ENCODE measurements around the gene RSPO3.

Gene RSPO3

GRCh38 chr6:127215931-127216330 is 97.5 kb downstream of the RSPO3 start:
- no peak for ATAC-seq
- TF ChIP-seq ZNF8 (CRISPR knock-in tag; IDR thresholded peaks at IDR 0.05) (no peak), ESRRG (CRISPR knock-in tag; IDR thresholded peaks at IDR 0.05) (no peak), TCF4 (CRISPR knock-in tag; IDR thresholded peaks at IDR 0.05; ENCODE audit: borderline replicate concordance) (no peak), ZC3H10 (CRISPR knock-in tag; IDR thresholded peaks at IDR 0.05) (no peak), POU6F1 (CRISPR knock-in tag; IDR thresholded peaks at IDR 0.05; ENCODE audit: borderline replicate concordance, low read depth) (no peak), ZFP3 (CRISPR knock-in tag; IDR thresholded peaks at IDR 0.05) (no peak), BACH2 (CRISPR knock-in tag; IDR thresholded peaks at IDR 0.05; ENCODE audit: borderline replicate concordance) (no peak), ZNF565 (CRISPR knock-in tag; conservative IDR thresholded peaks at IDR 0.05; ENCODE audit: low read depth) (no peak), ARNTL (CRISPR knock-in tag; IDR thresholded peaks at IDR 0.05; ENCODE audit: borderline replicate concordance, low read depth) (no peak), TOX (CRISPR knock-in tag; IDR thresholded peaks at IDR 0.05; ENCODE audit: borderline replicate concordance) (no peak), PPARA (CRISPR knock-in tag; IDR thresholded peaks at IDR 0.05; ENCODE audit: borderline replicate concordance) (no peak), ZFP30 (CRISPR knock-in tag; IDR thresholded peaks at IDR 0.05) (no peak), ISL1 (CRISPR knock-in tag; IDR thresholded peaks at IDR 0.05) (no peak)

- TF ChIP-seq ZNF70 (CRISPR knock-in tag; IDR thresholded peaks at IDR 0.05), result no peak
- no peak for ATAC-seq
Measured at GRCh38 chr6:127216810-127217789, 98.6 kb downstream of the RSPO3 start.

GRCh38 chr6:127219869-127220268 is 101.4 kb downstream of the RSPO3 start:
- no peak for TF ChIP-seq ISL1 (CRISPR knock-in tag; IDR thresholded peaks at IDR 0.05)
- TF ChIP-seq ZNF70 (CRISPR knock-in tag; IDR thresholded peaks at IDR 0.05), result no peak
- TF ChIP-seq PATZ1 (CRISPR knock-in tag; IDR thresholded peaks at IDR 0.05; ENCODE audit: borderline replicate concordance), result no peak
- TF ChIP-seq ESRRG (CRISPR knock-in tag; IDR thresholded peaks at IDR 0.05), result no peak
- TF ChIP-seq ZFP30 (CRISPR knock-in tag; IDR thresholded peaks at IDR 0.05), result no peak
- TF ChIP-seq ARNTL (CRISPR knock-in tag; IDR thresholded peaks at IDR 0.05; ENCODE audit: borderline replicate concordance, low read depth), result no peak
- no peak for TF ChIP-seq ZC3H10 (CRISPR knock-in tag; IDR thresholded peaks at IDR 0.05)
- no peak for TF ChIP-seq SNAI2 (CRISPR knock-in tag; IDR thresholded peaks at IDR 0.05)
- no peak for TF ChIP-seq RARB (CRISPR knock-in tag; IDR thresholded peaks at IDR 0.05)
- no peak for TF ChIP-seq CSRNP3 (CRISPR knock-in tag; IDR thresholded peaks at IDR 0.05)
- TF ChIP-seq TCF4 (CRISPR knock-in tag; IDR thresholded peaks at IDR 0.05; ENCODE audit: borderline replicate concordance), result no peak
- no peak for ATAC-seq

GRCh38 chr6:127221201-127221600 is 102.7 kb downstream of the RSPO3 start:
- ATAC-seq, result no peak
- no peak for TF ChIP-seq TOX (CRISPR knock-in tag; IDR thresholded peaks at IDR 0.05; ENCODE audit: borderline replicate concordance)
- no peak for TF ChIP-seq ZNF565 (CRISPR knock-in tag; conservative IDR thresholded peaks at IDR 0.05; ENCODE audit: low read depth)
- no peak for TF ChIP-seq TCF4 (CRISPR knock-in tag; IDR thresholded peaks at IDR 0.05; ENCODE audit: borderline replicate concordance)
- no peak for TF ChIP-seq ISL1 (CRISPR knock-in tag; IDR thresholded peaks at IDR 0.05)
- no peak for TF ChIP-seq ZNF70 (CRISPR knock-in tag; IDR thresholded peaks at IDR 0.05)
- no peak for TF ChIP-seq ZC3H10 (CRISPR knock-in tag; IDR thresholded peaks at IDR 0.05)
- no peak for TF ChIP-seq OSR1 (CRISPR knock-in tag; IDR thresholded peaks at IDR 0.05)
- TF ChIP-seq CREB5 (CRISPR knock-in tag; IDR thresholded peaks at IDR 0.05; ENCODE audit: low read depth), result no peak
- no peak for TF ChIP-seq ZFP30 (CRISPR knock-in tag; IDR thresholded peaks at IDR 0.05)

Data from SK-N-SH treated with all-trans-retinoic acid at 6 μM for 48 hours (cell line).